Mesenchymal stem cell (in vitro differentiated cells and primary cell): ENCODE results near the gene PDE1A.

Experiments used
- DNase-seq: peaks from one replicate; pipeline ENCODE4 v3.0.0-alpha.2; 2013
- H2AFZ ChIP-seq: one replicate; pipeline ENCODE4 v1.6.1; 2013; ENCODE audit warnings: low read depth, mild to moderate bottlenecking, control low read depth, inconsistent platforms, low read length, moderate library complexity
- H2AK5ac ChIP-seq: 2 replicates; pipeline ENCODE4 v1.6.1; 2013; ENCODE audit warnings: low read length, moderate library complexity, mild to moderate bottlenecking, inconsistent platforms; ENCODE audit not compliant: severe bottlenecking
- H2BK120ac ChIP-seq: one replicate; pipeline ENCODE4 v1.6.1; 2013; ENCODE audit warnings: low read depth, mild to moderate bottlenecking, inconsistent platforms, low read length, moderate library complexity
- H2BK12ac ChIP-seq, 2 experiments: one replicate each; pipeline ENCODE4 v1.6.1; 2013; ENCODE audit warnings: inconsistent platforms in 2 of 2, low read length in 2 of 2, mild to moderate bottlenecking in 2 of 2, moderate library complexity in 2 of 2, control low read depth in 1 of 2
- H2BK15ac ChIP-seq: one replicate; pipeline ENCODE4 v1.6.1; 2013; ENCODE audit warnings: mild to moderate bottlenecking, low read depth, inconsistent platforms; ENCODE audit not compliant: poor library complexity, severe bottlenecking
- H2BK5ac ChIP-seq: 2 replicates; pipeline ENCODE4 v1.6.1; 2013; ENCODE audit warnings: low read depth, mild to moderate bottlenecking, low read length, control low read depth, inconsistent platforms; ENCODE audit not compliant: poor library complexity, severe bottlenecking
- H3K14ac ChIP-seq, 2 experiments: one replicate each; pipeline ENCODE4 v1.6.1; 2013; ENCODE audit warnings: inconsistent platforms in 2 of 2, low read length in 2 of 2, control low read depth in 1 of 2, mild to moderate bottlenecking in 1 of 2, moderate library complexity in 1 of 2
- H3K18ac ChIP-seq, 2 experiments: one replicate each; pipeline ENCODE4 v1.6.1; 2013; ENCODE audit warnings: inconsistent platforms in 2 of 2, low read length in 2 of 2, control low read depth in 1 of 2, low read depth in 1 of 2, mild to moderate bottlenecking in 1 of 2
- H3K23ac ChIP-seq, 2 experiments: one replicate each; pipeline ENCODE4 v1.6.1; 2013; ENCODE audit warnings: inconsistent platforms in 2 of 2, low read length in 2 of 2, mild to moderate bottlenecking in 2 of 2, moderate library complexity in 2 of 2, control low read depth in 1 of 2
- H3K27ac ChIP-seq: 2 replicates; pipeline ENCODE4 v1.5.1; 2013; ENCODE audit warnings: mild to moderate bottlenecking, moderate library complexity, low read length, control low read depth, inconsistent platforms; ENCODE audit not compliant: poor library complexity, severe bottlenecking
- H3K27me3 ChIP-seq, 2 experiments: 2 replicates each; pipeline versions ENCODE4 v1.6.1 to v1.7.0; 2013; ENCODE audit warnings: low read length in 2 of 2, mild to moderate bottlenecking in 2 of 2, moderate library complexity in 2 of 2, control low read depth in 1 of 2, inconsistent platforms in 1 of 2; ENCODE audit not compliant: control insufficient read depth in 1 of 2, insufficient read depth in 1 of 2
- H3K36me3 ChIP-seq, 2 experiments: 2 replicates each; pipeline versions ENCODE4 v1.6.1 to v1.7.0; 2013; ENCODE audit warnings: low read length in 2 of 2, control low read depth in 1 of 2, inconsistent platforms in 1 of 2, low read depth in 1 of 2, mild to moderate bottlenecking in 1 of 2; ENCODE audit not compliant: insufficient read depth in 2 of 2, control insufficient read depth in 1 of 2
- H3K4ac ChIP-seq, 2 experiments: one replicate each; pipeline ENCODE4 v1.6.1; 2013; ENCODE audit warnings: inconsistent platforms in 2 of 2, low read length in 2 of 2, mild to moderate bottlenecking in 2 of 2, moderate library complexity in 2 of 2, control low read depth in 1 of 2, low read depth in 1 of 2
- H3K4me1 ChIP-seq: 2 replicates; pipeline ENCODE4 v1.6.1; 2013; ENCODE audit warnings: low read depth, low read length, control low read depth; ENCODE audit not compliant: control insufficient read depth, insufficient read depth
- H3K4me2 ChIP-seq: 2 replicates; pipeline ENCODE4 v1.6.1; 2013; ENCODE audit warnings: low read length, mild to moderate bottlenecking, inconsistent platforms; ENCODE audit not compliant: poor library complexity, severe bottlenecking
- H3K4me3 ChIP-seq, 2 experiments: 2 replicates each; pipeline versions ENCODE4 v1.5.1 to v1.7.0; 2013; ENCODE audit warnings: low read length in 2 of 2, mild to moderate bottlenecking in 2 of 2, control low read depth in 1 of 2, low read depth in 1 of 2; ENCODE audit not compliant: insufficient read depth in 1 of 2
- H3K79me1 ChIP-seq: replicated peaks from 2 replicates; pipeline ENCODE4 v1.6.1; 2013; ENCODE audit warnings: mild to moderate bottlenecking, control low read depth, low read length, inconsistent platforms; ENCODE audit not compliant: poor library complexity, severe bottlenecking
- H3K9ac ChIP-seq: 2 replicates; pipeline ENCODE4 v1.7.0; 2013; ENCODE audit warnings: mild to moderate bottlenecking, low read length, moderate library complexity
- H3K9me3 ChIP-seq: 2 replicates; pipeline ENCODE4 v1.7.0; 2013; ENCODE audit warnings: mild to moderate bottlenecking, low read length; ENCODE audit not compliant: control insufficient read depth
- H4K8ac ChIP-seq: one replicate; pipeline ENCODE4 v1.6.1; 2013; ENCODE audit warnings: inconsistent platforms, mild to moderate bottlenecking, low read length, moderate library complexity
- H4K91ac ChIP-seq: one replicate; pipeline ENCODE4 v1.6.1; 2013; ENCODE audit warnings: mild to moderate bottlenecking, low read length, inconsistent platforms
- WGBS: methylation state at CpG from one replicate; pipeline ENCODE4 v1.1.7; 2013; ENCODE audit warnings: mixed read lengths; 5-methylcytosine and 5-hydroxymethylcytosine counted together

The PDE1A gene

GRCh38 chr2:182228073-182228473 is 198.8 kb downstream of the PDE1A start:
- whole genome bisulfite sequencing = 100% methylated on average over 2 of the region's 2 CpGs
- Histone ChIP-seq H2AFZ (no peak overlapping the region), H3K4ac (no peak overlapping the region), H2BK5ac (no peak overlapping the region), H2AK5ac (no peak overlapping the region), H3K23ac (no peak overlapping the region), H2BK15ac (no peak overlapping the region), H3K4me1 (no peaks in the 10 kb centered on the region), H2BK12ac (no peak overlapping the region), H3K14ac (no peak overlapping the region), H3K27ac (no peak overlapping the region), H4K8ac (no peak overlapping the region), H3K36me3 (peaks cover 0 to 12% of the 10 kb centered on the region in 2 experiments), H4K91ac (no peak overlapping the region), H2BK120ac (no peak overlapping the region), H3K18ac (no peak overlapping the region), H3K9me3 (no peaks in the 10 kb centered on the region), H3K4me2 (no peak overlapping the region), H3K4me3 (no peak overlapping the region), H3K27me3 (no peaks in the 10 kb centered on the region), H3K79me1 (no peaks in the 10 kb centered on the region), H3K9ac (no peak overlapping the region)
- DNase-seq = no peak

- no peaks in the 10 kb centered on the region for H3K27me3 ChIP-seq
- no peak overlapping the region for H2BK15ac ChIP-seq
- no peak for DNase-seq
- peaks cover 0 to 24% of the 10 kb centered on the region in 2 experiments for H3K36me3 ChIP-seq
- H2BK120ac ChIP-seq = no peak overlapping the region
- H3K9ac ChIP-seq = no peak overlapping the region
- no peak overlapping the region for H3K14ac ChIP-seq
- H3K23ac ChIP-seq = no peak overlapping the region
- 100% methylated on average over 2 of the region's 4 CpGs for WGBS
- no peak overlapping the region for H3K4me2 ChIP-seq
- no peak overlapping the region for H4K8ac ChIP-seq
- H2BK12ac ChIP-seq = no peak overlapping the region
- no peak overlapping the region for H2AFZ ChIP-seq
- no peak overlapping the region for H3K18ac ChIP-seq
- H3K4me1 ChIP-seq = no peaks in the 10 kb centered on the region
- no peak overlapping the region for H3K27ac ChIP-seq
- no peak overlapping the region for H3K4ac ChIP-seq
- no peaks in the 10 kb centered on the region for H3K79me1 ChIP-seq
- H3K9me3 ChIP-seq = no peaks in the 10 kb centered on the region
- no peak overlapping the region for H2AK5ac ChIP-seq
- no peak overlapping the region for H4K91ac ChIP-seq
- H2BK5ac ChIP-seq = no peak overlapping the region
- H3K4me3 ChIP-seq = no peak overlapping the region
Measured at GRCh38 chr2:182226807-182227206, 200.0 kb downstream of the PDE1A start.

- Histone ChIP-seq H3K9me3 (no peaks in the 10 kb centered on the region), H2BK5ac (no peak overlapping the region), H3K4me1 (no peaks in the 10 kb centered on the region), H3K4me3 (no peak overlapping the region), H3K27me3 (no peaks in the 10 kb centered on the region), H2AK5ac (no peak overlapping the region), H2BK120ac (no peak overlapping the region), H3K14ac (no peak overlapping the region), H3K18ac (no peak overlapping the region), H3K4me2 (no peak overlapping the region), H2BK15ac (no peak overlapping the region), H4K91ac (no peak overlapping the region), H3K9ac (no peak overlapping the region), H2BK12ac (no peak overlapping the region), H4K8ac (no peak overlapping the region), H2AFZ (no peak overlapping the region), H3K4ac (no peak overlapping the region), H3K27ac (no peak overlapping the region), H3K79me1 (no peaks in the 10 kb centered on the region), H3K36me3 (peaks cover 0 to 24% of the 10 kb centered on the region in 2 experiments), H3K23ac (no peak overlapping the region)
- DNase-seq = no peak
- 100% methylated on average over 3 of the region's 3 CpGs for WGBS
Measured at GRCh38 chr2:182224669-182225068, 202.2 kb downstream of the PDE1A start.

- no peak overlapping the region for H3K27ac ChIP-seq
- H2BK12ac ChIP-seq = no peak overlapping the region
- no peak for DNase-seq
- no peak overlapping the region for H4K91ac ChIP-seq
- 22% methylated on average over 1 of the region's 3 CpGs for WGBS
- no peak overlapping the region for H3K9ac ChIP-seq
- H4K8ac ChIP-seq = peak overlapping the region; percentile 37
- no peaks in the 10 kb centered on the region for H3K9me3 ChIP-seq
- no peak overlapping the region for H3K18ac ChIP-seq
- no peak overlapping the region for H2BK120ac ChIP-seq
- H2BK5ac ChIP-seq = no peak overlapping the region
- H2AK5ac ChIP-seq = no peak overlapping the region
- no peak overlapping the region for H3K14ac ChIP-seq
- H3K4ac ChIP-seq = no peak overlapping the region
- no peak overlapping the region for H2BK15ac ChIP-seq
- no peaks in the 10 kb centered on the region for H3K4me1 ChIP-seq
- peaks cover 0 to 31% of the 10 kb centered on the region in 2 experiments for H3K36me3 ChIP-seq
- no peak overlapping the region for H3K4me3 ChIP-seq
- no peak overlapping the region for H3K23ac ChIP-seq
- no peaks in the 10 kb centered on the region for H3K27me3 ChIP-seq
- no peak overlapping the region for H2AFZ ChIP-seq
- no peak overlapping the region for H3K4me2 ChIP-seq
- H3K79me1 ChIP-seq = no peaks in the 10 kb centered on the region
Measured at GRCh38 chr2:182220998-182221397, 205.8 kb downstream of the PDE1A start.
